ENCODE data around the gene OPHN1.

Gene OPHN1

GRCh38 chrX:68234171-68234910 lies 199.0 kb downstream of the OPHN1 start:
- no peak overlapping the region for H3K4me3 ChIP-seq
- H3K4me2 ChIP-seq, result no peak overlapping the region
- H3K27ac ChIP-seq, result no peak overlapping the region
- H3K4me1 ChIP-seq, result no peaks in the 10 kb centered on the region
- no peaks in the 10 kb centered on the region for H4K20me1 ChIP-seq
- no peak overlapping the region for H3K9ac ChIP-seq
- H3K36me3 ChIP-seq, result no peaks in the 10 kb centered on the region
- TF ChIP-seq Cebpa-rat (IDR thresholded peaks at IDR 0.05), result no peak
- peaks cover 51% of the 10 kb centered on the region for H3K27me3 ChIP-seq
- no peaks in the 10 kb centered on the region for H3K9me3 ChIP-seq

- TF ChIP-seq Cebpa-rat (IDR thresholded peaks at IDR 0.05), result no peak
- Histone ChIP-seq H3K9me3 (no peaks in the 10 kb centered on the region), H3K4me2 (no peak overlapping the region), H3K4me3 (no peak overlapping the region), H4K20me1 (no peaks in the 10 kb centered on the region), H3K4me1 (no peaks in the 10 kb centered on the region), H3K9ac (no peak overlapping the region), H3K36me3 (no peaks in the 10 kb centered on the region), H3K27ac (no peak overlapping the region), H3K27me3 (peaks cover 42% of the 10 kb centered on the region)
These were observed 201.1 kb downstream of the OPHN1 start for GRCh38 chrX:68232206-68232605.

DNA sequence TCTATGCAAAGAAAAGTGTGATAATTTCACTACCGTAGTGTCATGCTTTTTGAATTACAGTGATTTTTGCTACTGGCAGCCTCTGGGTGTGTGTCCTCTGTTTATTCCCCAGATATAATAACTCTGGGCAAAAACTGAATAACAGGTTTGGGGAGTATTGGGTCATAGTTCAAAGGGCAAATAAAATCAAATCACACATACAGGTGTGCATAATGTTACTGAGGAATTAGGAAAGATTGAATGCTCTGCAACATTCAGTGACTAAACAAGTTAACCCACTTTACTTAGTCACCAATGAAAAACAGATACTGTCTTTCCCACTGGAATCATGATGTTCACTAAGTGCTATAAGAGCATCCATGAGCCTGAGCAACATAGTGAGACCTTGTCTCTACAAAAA lies 224.3 kb downstream of the OPHN1 start:
- Histone ChIP-seq H3K9ac (no peak overlapping the region), H3K36me3 (no peaks in the 10 kb centered on the region), H3K4me2 (no peak overlapping the region), H3K9me3 (no peaks in the 10 kb centered on the region), H3K27ac (no peak overlapping the region), H3K4me3 (no peak overlapping the region), H4K20me1 (no peaks in the 10 kb centered on the region), H3K4me1 (no peaks in the 10 kb centered on the region), H3K27me3 (peaks cover 24% of the 10 kb centered on the region; the same call in 1 of the 2 replicates)
- no peak for TF ChIP-seq Cebpa-rat (IDR thresholded peaks at IDR 0.05)

GRCh38 chrX:68204521-68205038 lies 228.7 kb downstream of the OPHN1 start:
- Histone ChIP-seq H3K4me2 (no peak overlapping the region), H3K36me3 (no peaks in the 10 kb centered on the region), H4K20me1 (no peaks in the 10 kb centered on the region), H3K27ac (no peak overlapping the region), H3K4me3 (no peak overlapping the region), H3K27me3 (peaks cover 50% of the 10 kb centered on the region), H3K9me3 (no peaks in the 10 kb centered on the region), H3K4me1 (no peaks in the 10 kb centered on the region), H3K9ac (no peak overlapping the region)
- TF ChIP-seq Cebpa-rat (IDR thresholded peaks at IDR 0.05), result no peak

GRCh38 chrX:68203646-68204045 lies 229.6 kb downstream of the OPHN1 start:
- no peaks in the 10 kb centered on the region for H3K36me3 ChIP-seq
- no peak overlapping the region for H3K9ac ChIP-seq
- no peak overlapping the region for H3K4me2 ChIP-seq
- H3K9me3 ChIP-seq, result no peaks in the 10 kb centered on the region
- no peak for TF ChIP-seq Cebpa-rat (IDR thresholded peaks at IDR 0.05)
- no peaks in the 10 kb centered on the region for H4K20me1 ChIP-seq
- H3K4me3 ChIP-seq, result no peak overlapping the region
- H3K27ac ChIP-seq, result no peak overlapping the region
- peaks cover 57% of the 10 kb centered on the region for H3K27me3 ChIP-seq
- no peaks in the 10 kb centered on the region for H3K4me1 ChIP-seq

DNA sequence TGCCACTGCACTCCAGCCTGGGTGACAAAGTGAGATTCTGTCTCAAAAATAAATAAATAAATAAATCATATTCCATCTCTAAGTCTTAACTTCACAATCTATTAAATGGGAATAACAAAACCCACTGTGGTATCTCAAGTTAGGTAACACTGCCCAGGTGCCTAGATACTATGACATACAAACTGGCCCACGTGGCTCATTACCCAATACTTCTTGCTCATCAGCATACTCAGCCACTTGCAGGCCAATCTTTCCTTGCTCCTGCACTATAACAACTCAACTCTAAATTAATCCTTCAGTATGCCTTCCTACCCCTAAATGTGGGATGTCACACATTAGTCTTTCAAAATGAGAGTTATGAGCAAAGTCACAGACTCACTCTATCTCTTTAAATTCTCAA lies 230.1 kb downstream of the OPHN1 start:
- no peaks in the 10 kb centered on the region for H3K9me3 ChIP-seq
- peaks cover 56% of the 10 kb centered on the region for H3K27me3 ChIP-seq
- no peak overlapping the region for H3K4me2 ChIP-seq
- TF ChIP-seq Cebpa-rat (IDR thresholded peaks at IDR 0.05), result no peak
- no peaks in the 10 kb centered on the region for H3K4me1 ChIP-seq
- no peak overlapping the region for H3K9ac ChIP-seq
- no peak overlapping the region for H3K27ac ChIP-seq
- no peaks in the 10 kb centered on the region for H3K36me3 ChIP-seq
- H3K4me3 ChIP-seq, result no peak overlapping the region
- H4K20me1 ChIP-seq, result no peaks in the 10 kb centered on the region

- H3K27me3 ChIP-seq, result peaks cover 56% of the 10 kb centered on the region
- H3K36me3 ChIP-seq, result no peaks in the 10 kb centered on the region
- H3K4me2 ChIP-seq, result no peak overlapping the region
- H3K9me3 ChIP-seq, result no peaks in the 10 kb centered on the region
- H3K4me3 ChIP-seq, result no peak overlapping the region
- H3K4me1 ChIP-seq, result no peaks in the 10 kb centered on the region
- no peaks in the 10 kb centered on the region for H4K20me1 ChIP-seq
- TF ChIP-seq Cebpa-rat (IDR thresholded peaks at IDR 0.05), result no peak
- no peak overlapping the region for H3K27ac ChIP-seq
- no peak overlapping the region for H3K9ac ChIP-seq
These were observed 234.0 kb downstream of the OPHN1 start for GRCh38 chrX:68199062-68199848.

DNA sequence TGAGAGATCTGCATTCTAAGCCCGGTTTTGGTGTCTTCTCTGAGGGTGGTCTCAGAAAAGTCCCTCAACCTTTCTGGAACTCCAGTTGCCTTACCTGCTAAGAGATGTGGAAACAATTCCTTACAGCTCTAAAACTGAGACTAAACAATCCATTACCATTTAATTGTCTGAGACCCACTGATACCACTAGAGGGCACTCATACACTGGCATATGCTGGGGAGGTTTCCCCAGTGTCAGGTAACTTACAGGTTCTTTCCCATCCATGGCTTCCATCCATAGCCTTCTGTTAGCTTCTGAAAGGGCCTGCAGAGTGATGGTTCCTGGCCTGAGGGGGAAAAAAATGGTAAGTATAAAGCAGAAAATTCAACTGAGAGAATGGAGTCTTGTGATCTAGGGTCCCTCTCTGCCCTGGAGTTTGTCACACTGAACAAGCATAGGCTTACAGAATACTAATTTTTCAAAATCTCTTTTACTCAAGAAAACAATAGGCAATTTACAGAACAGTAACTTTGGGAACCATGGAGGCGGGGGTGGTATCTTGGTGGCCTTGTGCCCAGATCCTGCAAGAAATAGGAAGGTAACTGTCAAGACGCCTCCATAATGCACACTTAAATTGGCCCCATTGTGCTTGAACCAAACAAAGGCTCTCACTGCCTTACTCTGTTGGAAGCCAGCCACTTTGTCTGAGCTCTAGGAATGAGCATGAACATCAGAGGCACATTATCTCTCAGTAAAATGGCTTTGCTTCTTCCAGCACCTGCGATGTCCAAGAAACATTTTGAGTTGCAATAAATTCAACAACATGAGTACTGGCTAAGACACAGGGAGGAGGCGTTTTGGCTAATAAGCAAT lies 236.1 kb downstream of the OPHN1 start:
- H3K4me1 ChIP-seq, result no peaks in the 10 kb centered on the region
- no peak overlapping the region for H3K9ac ChIP-seq
- no peaks in the 10 kb centered on the region for H3K36me3 ChIP-seq
- no peak overlapping the region for H3K27ac ChIP-seq
- H3K9me3 ChIP-seq, result no peaks in the 10 kb centered on the region
- H3K4me2 ChIP-seq, result no peak overlapping the region
- TF ChIP-seq Cebpa-rat (IDR thresholded peaks at IDR 0.05), result no peak
- peaks cover 61% of the 10 kb centered on the region for H3K27me3 ChIP-seq
- no peaks in the 10 kb centered on the region for H4K20me1 ChIP-seq
- no peak overlapping the region for H3K4me3 ChIP-seq

GRCh38 chrX:68195561-68195960 lies 237.7 kb downstream of the OPHN1 start:
- H3K4me3 ChIP-seq, result no peak overlapping the region
- H3K4me1 ChIP-seq, result no peaks in the 10 kb centered on the region
- H3K4me2 ChIP-seq, result no peak overlapping the region
- H3K9me3 ChIP-seq, result no peaks in the 10 kb centered on the region
- H4K20me1 ChIP-seq, result no peaks in the 10 kb centered on the region
- H3K9ac ChIP-seq, result no peak overlapping the region
- peaks cover 62% of the 10 kb centered on the region for H3K27me3 ChIP-seq
- TF ChIP-seq Cebpa-rat (IDR thresholded peaks at IDR 0.05), result no peak
- H3K27ac ChIP-seq, result no peak overlapping the region
- H3K36me3 ChIP-seq, result no peaks in the 10 kb centered on the region
